ENCODE data around the gene VAT1L. TPM values are rescaled to one million over a fixed set of nuclear protein-coding genes. Genes with fewer than 3 reads are reported as not detected.
A peak's percentile ranks its signal among the peaks of the same experiment; 100 is the strongest.

Gene VAT1L
- 1 to 10 TPM in 1 of 6 donors, under 1 TPM in 3, not detected in 2; 0.07 to 4.3 (median 0.16) TPM for polyA plus RNA-seq (ENCODE audit: low read depth in 6 of 6)

GRCh38 chr16:77788181-77789084 is at the start of gene VAT1L:
TSS of gene VAT1L (plus strand) at chr16:77788564. CDS start at chr16:77788683, 119 bp downstream.
- peaks cover 49 to 62% (median 53%) of the 10 kb centered on the region in 3 donors for H3K27me3 Mint-ChIP-seq
- peak; percentile 57 to 68 for ATAC-seq (ENCODE audit: low read depth in 2 of 2)

GRCh38 chr16:77738706-77739558 is 49.4 kb upstream of the VAT1L start:
- DNase-seq (no peak), ATAC-seq (ENCODE audit: low read depth in 2 of 2) (no peak)
- H3K4me1 Mint-ChIP-seq = peaks cover 27 to 32% (median 29%) of the 10 kb centered on the region in 3 donors
- H3K4me3 Mint-ChIP-seq = peak overlapping the region in 1 of 8 donors; percentile 2
- peaks cover 4 to 8% of the 10 kb centered on the region in 2 donors for H3K36me3 Mint-ChIP-seq
- peak overlapping the region in 2 of 6 donors; percentile 16 to 31 for H3K27ac Mint-ChIP-seq
- peaks cover 0 to 12% (median 7%) of the 10 kb centered on the region in 7 donors for H3K9me3 Mint-ChIP-seq
- no peaks in the 10 kb centered on the region for H3K27me3 Mint-ChIP-seq

More at GRCh38 chr16:77788181-77789084, at the start of gene VAT1L:
- Mint-ChIP-seq H3K9me3 (no peaks in the 10 kb centered on the region), H3K36me3 (no peaks in the 10 kb centered on the region), H3K27ac (peak within 1 kb of the TSS in 1 of 6 donors; percentile 91), H3K4me3 (peak within 1 kb of the TSS; percentile 69 to 91 (median 82)), H3K4me1 (peaks cover 7 to 28% (median 17%) of the 10 kb centered on the region in 3 donors)
- no peak for DNase-seq

GRCh38 chr16:77739559-77739892 is 48.8 kb upstream of the VAT1L start:
- peaks cover 0 to 10% (median 4%) of the 10 kb centered on the region in 7 donors for H3K9me3 Mint-ChIP-seq
- H3K36me3 Mint-ChIP-seq = peaks cover 4 to 5% of the 10 kb centered on the region in 2 donors
- ATAC-seq (ENCODE audit: low read depth in 2 of 2) (no peak), DNase-seq (no peak)
- no peak overlapping the region for H3K27ac Mint-ChIP-seq
- peaks cover 27 to 32% (median 29%) of the 10 kb centered on the region in 3 donors for H3K4me1 Mint-ChIP-seq
- H3K4me3 Mint-ChIP-seq = no peak overlapping the region
- no peaks in the 10 kb centered on the region for H3K27me3 Mint-ChIP-seq

- ATAC-seq (ENCODE audit: low read depth in 2 of 2) (no peak), DNase-seq (no peak)
- no peaks in the 10 kb centered on the region for H3K9me3 Mint-ChIP-seq
- H3K36me3 Mint-ChIP-seq = no peaks in the 10 kb centered on the region
- H3K27ac Mint-ChIP-seq = no peak overlapping the region
- H3K4me3 Mint-ChIP-seq = no peak overlapping the region
- peaks cover 0 to 8% (median 0%) of the 10 kb centered on the region in 3 donors for H3K27me3 Mint-ChIP-seq
- peaks cover 8 to 10% (median 8%) of the 10 kb centered on the region in 3 donors for H3K4me1 Mint-ChIP-seq
These were observed 44.2 kb upstream of the VAT1L start for GRCh38 chr16:77744141-77744540.

- no peak for DNase-seq
- H3K36me3 Mint-ChIP-seq = no peaks in the 10 kb centered on the region
- no peaks in the 10 kb centered on the region for H3K4me1 Mint-ChIP-seq
- H3K27me3 Mint-ChIP-seq = peaks cover 0 to 18% (median 0%) of the 10 kb centered on the region in 3 donors
- no peak for ATAC-seq (ENCODE audit: low read depth in 2 of 2)
- H3K4me3 Mint-ChIP-seq = no peak overlapping the region
- H3K27ac Mint-ChIP-seq = no peak overlapping the region
- H3K9me3 Mint-ChIP-seq = peaks cover 0 to 2% (median 0%) of the 10 kb centered on the region in 7 donors
These were observed 42.4 kb upstream of the VAT1L start for GRCh38 chr16:77745972-77746371.

- no peaks in the 10 kb centered on the region for H3K4me1 Mint-ChIP-seq
- peaks cover 0 to 2% (median 0%) of the 10 kb centered on the region in 7 donors for H3K9me3 Mint-ChIP-seq
- H3K27me3 Mint-ChIP-seq = peaks cover 0 to 32% (median 0%) of the 10 kb centered on the region in 3 donors
- H3K4me3 Mint-ChIP-seq = no peak overlapping the region
- no peak overlapping the region for H3K27ac Mint-ChIP-seq
- DNase-seq (no peak), ATAC-seq (ENCODE audit: low read depth in 2 of 2) (no peak)
- no peaks in the 10 kb centered on the region for H3K36me3 Mint-ChIP-seq
These were observed 39.9 kb upstream of the VAT1L start for GRCh38 chr16:77748421-77749005.

- Mint-ChIP-seq H3K27me3 (peaks cover 0 to 39% (median 0%) of the 10 kb centered on the region in 3 donors), H3K4me1 (no peaks in the 10 kb centered on the region), H3K27ac (no peak overlapping the region), H3K36me3 (no peaks in the 10 kb centered on the region), H3K9me3 (peaks cover 0 to 2% (median 0%) of the 10 kb centered on the region in 7 donors), H3K4me3 (no peak overlapping the region)
- ATAC-seq (ENCODE audit: low read depth in 2 of 2) = no peak
- no peak for DNase-seq
These were observed 38.9 kb upstream of the VAT1L start for GRCh38 chr16:77749415-77749814.

- DNase-seq = no peak
- H3K4me3 Mint-ChIP-seq = no peak overlapping the region
- no peak for ATAC-seq (ENCODE audit: low read depth in 2 of 2)
- H3K27me3 Mint-ChIP-seq = peaks cover 0 to 13% (median 0%) of the 10 kb centered on the region in 3 donors
- no peaks in the 10 kb centered on the region for H3K36me3 Mint-ChIP-seq
- H3K4me1 Mint-ChIP-seq = no peaks in the 10 kb centered on the region
- H3K27ac Mint-ChIP-seq = no peak overlapping the region
- no peaks in the 10 kb centered on the region for H3K9me3 Mint-ChIP-seq
These were observed 30.3 kb upstream of the VAT1L start for GRCh38 chr16:77758046-77758445.

- H3K9me3 Mint-ChIP-seq = no peaks in the 10 kb centered on the region
- H3K36me3 Mint-ChIP-seq = no peaks in the 10 kb centered on the region
- DNase-seq (no peak), ATAC-seq (ENCODE audit: low read depth in 2 of 2) (no peak)
- H3K4me1 Mint-ChIP-seq = no peaks in the 10 kb centered on the region
- H3K4me3 Mint-ChIP-seq = no peak overlapping the region
- no peak overlapping the region for H3K27ac Mint-ChIP-seq
- H3K27me3 Mint-ChIP-seq = peaks cover 0 to 12% (median 0%) of the 10 kb centered on the region in 3 donors
These were observed 29.9 kb upstream of the VAT1L start for GRCh38 chr16:77758508-77758907.

GRCh38 chr16:77759201-77759600 is 29.2 kb upstream of the VAT1L start:
- DNase-seq = no peak
- H3K4me3 Mint-ChIP-seq = no peak overlapping the region
- no peaks in the 10 kb centered on the region for H3K4me1 Mint-ChIP-seq
- peak overlapping the region in 1 of 6 donors; percentile 14 for H3K27ac Mint-ChIP-seq
- H3K36me3 Mint-ChIP-seq = no peaks in the 10 kb centered on the region
- ATAC-seq (ENCODE audit: low read depth in 2 of 2) = no peak
- no peaks in the 10 kb centered on the region for H3K9me3 Mint-ChIP-seq
- H3K27me3 Mint-ChIP-seq = peaks cover 0 to 5% (median 0%) of the 10 kb centered on the region in 3 donors

GRCh38 chr16:77759821-77760220 is 28.5 kb upstream of the VAT1L start:
- no peak for ATAC-seq (ENCODE audit: low read depth in 2 of 2)
- H3K4me1 Mint-ChIP-seq = no peaks in the 10 kb centered on the region
- H3K36me3 Mint-ChIP-seq = no peaks in the 10 kb centered on the region
- no peak overlapping the region for H3K4me3 Mint-ChIP-seq
- no peak overlapping the region for H3K27ac Mint-ChIP-seq
- H3K27me3 Mint-ChIP-seq = peaks cover 0 to 5% (median 0%) of the 10 kb centered on the region in 3 donors
- DNase-seq = no peak
- no peaks in the 10 kb centered on the region for H3K9me3 Mint-ChIP-seq

- no peaks in the 10 kb centered on the region for H3K4me1 Mint-ChIP-seq
- no peak overlapping the region for H3K4me3 Mint-ChIP-seq
- DNase-seq (no peak), ATAC-seq (ENCODE audit: low read depth in 2 of 2) (no peak)
- no peaks in the 10 kb centered on the region for H3K9me3 Mint-ChIP-seq
- H3K27ac Mint-ChIP-seq = no peak overlapping the region
- H3K36me3 Mint-ChIP-seq = no peaks in the 10 kb centered on the region
- H3K27me3 Mint-ChIP-seq = peaks cover 0 to 5% (median 0%) of the 10 kb centered on the region in 3 donors
These were observed 27.6 kb upstream of the VAT1L start for GRCh38 chr16:77760800-77761199.

GRCh38 chr16:77761204-77761603 is 27.2 kb upstream of the VAT1L start:
- no peak for ATAC-seq (ENCODE audit: low read depth in 2 of 2)
- DNase-seq = no peak
- no peaks in the 10 kb centered on the region for H3K4me1 Mint-ChIP-seq
- H3K36me3 Mint-ChIP-seq = no peaks in the 10 kb centered on the region
- peaks cover 0 to 5% (median 0%) of the 10 kb centered on the region in 3 donors for H3K27me3 Mint-ChIP-seq
- H3K9me3 Mint-ChIP-seq = no peaks in the 10 kb centered on the region
- no peak overlapping the region for H3K27ac Mint-ChIP-seq
- no peak overlapping the region for H3K4me3 Mint-ChIP-seq

Measured in naive B cell (primary cell).